HG02678 (cell line): ENCODE results near the gene EMC7.

ENCODE experiments used
- ATAC-seq: cut with Tn5 transposase; IDR thresholded peaks from one replicate; pipeline ENCODE4 v1.9.1; 2021; ENCODE audit warnings: mild to moderate bottlenecking, moderate library complexity; ENCODE audit not compliant: unreplicated experiment

Gene EMC7

GRCh38 chr15:34038871-34039789, 62.5 kb downstream of the EMC7 start, which contains the start of gene AVEN:
Gene AVEN, minus strand, starts transcription at chr15:34039204. Its CDS starts 158 bp downstream, at chr15:34039046.
- peak; percentile 54 for ATAC-seq

- peak; percentile 72 for ATAC-seq
These were observed 63.4 kb downstream of the EMC7 start for GRCh38 chr15:34038023-34038870.
